Right lobe of liver (tissue), 6 donors: ENCODE data around the gene PGS1. TPM values are rescaled to one million over a fixed set of nuclear protein-coding genes. Genes with fewer than 3 reads are reported as not detected.

Source experiments
- ATAC-seq, 4 donors: fragments of 200-7000 bp; cut with Tn5 transposase; one replicate each; pipeline ENCODE4 v1.9.1; 2020; ENCODE audit warnings: mild to moderate bottlenecking in 4 of 4, moderate library complexity in 4 of 4
- DNase-seq, 3 donors: peaks; one replicate each; pipeline ENCODE4 v3.0.0-alpha.2; 2020
- H3K27ac ChIP-seq, 3 donors: fragments of 200-600 bp; one replicate each; pipeline ENCODE4 v1.8.0; 2022
- H3K27me3 ChIP-seq, 2 donors: fragments of 200-600 bp; one replicate each; pipeline ENCODE4 v1.8.0; 2022
- H3K36me3 ChIP-seq, 4 donors: fragments of 200-600 bp; sonication (generic) in 1 of 4; one replicate each; pipeline versions ENCODE4 v1.5.1 to v1.8.0; 2017 to 2022; ENCODE audit warnings: control low read depth in 1 of 4
- H3K4me1 ChIP-seq, 4 donors: fragments of 200-600 bp; sonication (generic) in 1 of 4; one replicate each; pipeline versions ENCODE4 v1.5.1 to v1.8.0; 2017 to 2022; ENCODE audit warnings: control low read depth in 1 of 4
- H3K4me3 ChIP-seq, 3 donors: fragments of 200-600 bp; one replicate each; pipeline ENCODE4 v1.8.0; 2022
- H3K9me3 ChIP-seq, 4 donors: fragments of 200-600 bp; sonication (generic) in 1 of 4; one replicate each; pipeline versions ENCODE4 v1.5.1 to v1.8.0; 2017 to 2022; ENCODE audit warnings: control low read depth in 1 of 4
- CTCF ChIP-seq, 4 donors: fragments of 200-600 bp in 3 of 4; fragments of 450-650 bp in 1 of 4; IDR thresholded peaks; one replicate each; pipeline versions ENCODE4 v1.5.1 to v1.8.0; 2016 to 2022; ENCODE audit warnings: antibody characterized with exemption in 4 of 4, mild to moderate bottlenecking in 2 of 4
- POLR2A ChIP-seq: fragments of 450-650 bp; IDR thresholded peaks from one replicate; pipeline ENCODE4 v1.6.1; 2017; ENCODE audit warnings: antibody characterized with exemption, mild to moderate bottlenecking
- WGBS: methylation state at CpG from one replicate; pipeline ENCODE4 v1.1.6; 2018; ENCODE audit warnings: low coverage, low lambda C conversion rate; ENCODE audit not compliant: insufficient coverage; ENCODE audit errors: missing lambda C conversion rate; 5-methylcytosine and 5-hydroxymethylcytosine counted together
- intact Hi-C, 2 donors: fragments of 100-400 bp; cut with DNase I; formaldehyde crosslinking; loops; one replicate each; pipeline versions ENCODE4 v1.11.2 to v1.14.1; 2022
- total RNA-seq, 6 experiments: library from RNA; depleted of rRNA in 2 of 6; stranded (reverse); fragments of >200 nt in 2 of 6; fragmentation: NEBNext Ultra II Directional in 3 of 6; extraction: Animal tissue kit (Norgen Biotek cat#: 25700) in 3 of 6; gene quantifications; one replicate each; pipeline versions ENCODE4 v1.1.0 to v1.2.4, GENCODE V29; 2016 to 2023
- donor health status: DM: no; HTN: yes; CAD: no.
- donor health status: DM: no; HTN: no; CAD: no.
- donor health status: DM: no; HTN: no; CAD: no.
- donor health status: DM: no; HTN: yes; CAD: no.
- donor health status: DM: no; HTN: yes; CAD: no.

PGS1 gene
- total RNA-seq, 6 experiments from 2014 or later, result 8.8 to 17.5 (median 13.4) TPM

- Histone ChIP-seq H3K4me3 (no peak overlapping the region), H3K27me3 (no peaks in the 10 kb centered on the region), H3K27ac (no peak overlapping the region), H3K4me1 (peaks cover 0 to 2% (median 0%) of the 10 kb centered on the region in 4 donors), H3K9me3 (no peaks in the 10 kb centered on the region), H3K36me3 (no peaks in the 10 kb centered on the region)
- ATAC-seq (no peak), DNase-seq (no peak)
- no peak for TF ChIP-seq POLR2A
- no peak for TF ChIP-seq CTCF (IDR thresholded peaks at IDR 0.05)
- intact Hi-C loops, result no loop called here
- 66% methylated on average over 12 of the region's 12 CpGs for WGBS
Measured at GRCh38 chr17:78468366-78468765, 89.9 kb downstream of the PGS1 start.

GRCh38 chr17:78469443-78469842 is 91.0 kb downstream of the PGS1 start:
- Histone ChIP-seq H3K4me1 (peaks cover 0 to 2% (median 0%) of the 10 kb centered on the region in 4 donors), H3K27ac (no peak overlapping the region), H3K36me3 (no peaks in the 10 kb centered on the region), H3K4me3 (no peak overlapping the region), H3K27me3 (no peaks in the 10 kb centered on the region), H3K9me3 (no peaks in the 10 kb centered on the region)
- no peak for ATAC-seq
- 88% methylated on average over 7 of the region's 7 CpGs for WGBS
- TF ChIP-seq POLR2A (no peak), CTCF (IDR thresholded peaks at IDR 0.05) (no peak)
- intact Hi-C loops, result no loop called here
- no peak for DNase-seq

GRCh38 chr17:78471635-78472034 is 93.2 kb downstream of the PGS1 start:
- Histone ChIP-seq H3K27ac (no peak overlapping the region), H3K4me1 (peaks cover 0 to 2% (median 0%) of the 10 kb centered on the region in 4 donors), H3K4me3 (no peak overlapping the region), H3K9me3 (no peaks in the 10 kb centered on the region), H3K27me3 (no peaks in the 10 kb centered on the region), H3K36me3 (no peaks in the 10 kb centered on the region)
- intact Hi-C loops, result no loop called here
- no peak for DNase-seq
- TF ChIP-seq CTCF (IDR thresholded peaks at IDR 0.05) (no peak), POLR2A (no peak)
- peak in 1 of 4 donors; percentile 17 for ATAC-seq
- 93% methylated on average over 12 of the region's 12 CpGs for WGBS

- DNase-seq, result no peak
- TF ChIP-seq CTCF (IDR thresholded peaks at IDR 0.05) (no peak), POLR2A (no peak)
- no peak overlapping the region for H3K4me3 ChIP-seq
- WGBS, result 82% methylated on average over 14 of the region's 29 CpGs
- H3K4me1 ChIP-seq, result peaks cover 0 to 2% (median 0%) of the 10 kb centered on the region in 4 donors
- intact Hi-C loops, result no loop called here
- H3K27me3 ChIP-seq, result no peaks in the 10 kb centered on the region
- H3K36me3 ChIP-seq, result no peaks in the 10 kb centered on the region
- no peak for ATAC-seq
- no peaks in the 10 kb centered on the region for H3K9me3 ChIP-seq
- no peak overlapping the region for H3K27ac ChIP-seq
Measured at GRCh38 chr17:78472035-78472905, 93.8 kb downstream of the PGS1 start.
